AG09309 (cell line): ENCODE results near the gene FBXW4.

Experiments used
- DNase-seq: peaks from one replicate; pipeline ENCODE4 v3.0.0-alpha.2; 2010; ENCODE audit warnings: low read depth
- H3K4me3 ChIP-seq: 2 replicates; pipeline ENCODE4 v1.5.1; 2011; ENCODE audit warnings: mild to moderate bottlenecking, low read depth, low read length, moderate library complexity; ENCODE audit not compliant: control insufficient read depth
- TF ChIP-seq, protein P1 (sequence below): IDR thresholded peaks from 2 replicates; pipeline ENCODE4 v1.5.1; 2011; ENCODE audit warnings: mild to moderate bottlenecking, low read depth, low read length, inconsistent platforms; ENCODE audit not compliant: insufficient read depth, control insufficient read depth; ENCODE audit errors: missing control alignments

The FBXW4 gene

DNA sequence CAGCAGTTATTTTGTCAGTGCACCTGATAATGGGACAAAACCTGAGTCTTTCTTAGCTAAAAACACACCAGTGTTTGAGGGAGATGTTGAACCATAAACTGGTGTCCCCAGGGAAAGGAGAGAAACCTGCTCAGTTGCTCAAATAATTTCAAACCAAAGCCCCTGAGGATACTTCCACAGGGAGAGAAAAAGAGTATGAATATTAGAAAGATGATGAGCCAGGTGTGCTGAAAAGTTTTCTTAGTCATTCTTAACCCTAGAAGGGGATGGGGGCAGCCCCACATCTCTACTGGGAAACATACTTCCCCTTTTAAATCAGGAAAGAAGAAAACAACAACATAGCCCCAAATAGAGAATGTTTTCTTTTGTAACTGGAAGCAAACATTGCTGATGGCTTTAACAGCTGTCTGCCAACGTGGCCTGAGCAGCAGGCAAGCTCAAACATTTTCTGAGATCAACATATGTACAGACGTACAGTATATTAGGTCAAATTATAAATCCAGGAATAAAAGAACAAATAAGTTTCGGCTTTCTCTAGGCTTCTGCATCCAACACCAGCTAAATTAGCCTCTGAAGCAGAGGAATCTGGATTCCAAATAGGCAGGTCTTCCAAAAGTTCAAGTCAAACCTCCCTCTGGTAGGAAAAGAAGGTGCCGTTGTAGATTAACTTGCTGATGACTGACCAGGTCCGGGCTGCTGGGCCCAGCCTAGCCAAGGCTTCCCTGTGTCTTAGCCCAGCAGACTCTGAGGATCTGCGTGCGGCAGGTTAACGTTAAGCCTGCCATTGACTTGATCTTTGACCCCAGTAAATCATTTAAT, 30.5 kb upstream of the FBXW4 start:
- TF ChIP-seq, protein P1, sequence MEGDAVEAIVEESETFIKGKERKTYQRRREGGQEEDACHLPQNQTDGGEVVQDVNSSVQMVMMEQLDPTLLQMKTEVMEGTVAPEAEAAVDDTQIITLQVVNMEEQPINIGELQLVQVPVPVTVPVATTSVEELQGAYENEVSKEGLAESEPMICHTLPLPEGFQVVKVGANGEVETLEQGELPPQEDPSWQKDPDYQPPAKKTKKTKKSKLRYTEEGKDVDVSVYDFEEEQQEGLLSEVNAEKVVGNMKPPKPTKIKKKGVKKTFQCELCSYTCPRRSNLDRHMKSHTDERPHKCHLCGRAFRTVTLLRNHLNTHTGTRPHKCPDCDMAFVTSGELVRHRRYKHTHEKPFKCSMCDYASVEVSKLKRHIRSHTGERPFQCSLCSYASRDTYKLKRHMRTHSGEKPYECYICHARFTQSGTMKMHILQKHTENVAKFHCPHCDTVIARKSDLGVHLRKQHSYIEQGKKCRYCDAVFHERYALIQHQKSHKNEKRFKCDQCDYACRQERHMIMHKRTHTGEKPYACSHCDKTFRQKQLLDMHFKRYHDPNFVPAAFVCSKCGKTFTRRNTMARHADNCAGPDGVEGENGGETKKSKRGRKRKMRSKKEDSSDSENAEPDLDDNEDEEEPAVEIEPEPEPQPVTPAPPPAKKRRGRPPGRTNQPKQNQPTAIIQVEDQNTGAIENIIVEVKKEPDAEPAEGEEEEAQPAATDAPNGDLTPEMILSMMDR, result no peak
- no peak overlapping the region for H3K4me3 ChIP-seq
- DNase-seq, result no peak

DNA sequence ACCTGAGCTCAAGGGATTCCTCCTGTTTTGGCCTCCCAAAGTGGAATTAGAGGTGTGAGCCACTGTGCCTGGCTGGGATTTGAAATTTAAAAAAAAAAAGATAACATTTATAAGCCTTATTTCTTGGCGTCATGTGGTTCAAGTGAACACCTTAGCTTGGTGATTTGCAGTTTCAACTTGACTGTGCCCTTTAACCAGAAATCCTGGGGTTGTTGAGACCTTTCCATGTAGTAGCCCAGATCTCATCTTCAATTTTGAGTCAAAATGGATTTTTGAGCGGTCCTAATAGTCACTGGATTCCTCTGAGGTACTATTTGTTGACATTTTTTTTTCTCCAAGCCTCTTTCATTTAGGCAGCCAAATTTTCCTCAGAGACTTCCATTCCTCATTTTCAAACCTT, 29.5 kb upstream of the FBXW4 start:
- H3K4me3 ChIP-seq, result no peak overlapping the region
- TF ChIP-seq, protein P1, result no peak
- no peak for DNase-seq

DNA sequence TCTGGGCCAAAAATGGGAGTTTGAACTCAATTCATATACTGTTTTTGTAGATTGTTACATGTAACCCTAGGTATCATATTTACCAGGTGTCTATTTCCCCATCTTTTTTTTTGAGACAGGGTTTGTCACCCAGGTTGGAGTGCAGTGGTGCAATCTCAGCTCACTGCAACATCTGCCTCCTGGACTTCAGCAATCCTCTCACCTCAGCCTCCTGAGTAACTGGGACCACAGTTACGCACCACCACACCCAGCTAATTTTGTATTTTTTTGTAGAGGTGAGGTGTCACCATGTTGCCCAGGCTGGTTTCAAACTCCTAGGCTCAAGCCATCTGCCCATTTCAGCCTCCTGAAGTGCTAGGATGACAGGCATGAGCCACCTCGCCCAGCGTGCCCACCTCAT, 28.2 kb upstream of the FBXW4 start:
- TF ChIP-seq, protein P1, result no peak
- no peak overlapping the region for H3K4me3 ChIP-seq
- no peak for DNase-seq

DNA sequence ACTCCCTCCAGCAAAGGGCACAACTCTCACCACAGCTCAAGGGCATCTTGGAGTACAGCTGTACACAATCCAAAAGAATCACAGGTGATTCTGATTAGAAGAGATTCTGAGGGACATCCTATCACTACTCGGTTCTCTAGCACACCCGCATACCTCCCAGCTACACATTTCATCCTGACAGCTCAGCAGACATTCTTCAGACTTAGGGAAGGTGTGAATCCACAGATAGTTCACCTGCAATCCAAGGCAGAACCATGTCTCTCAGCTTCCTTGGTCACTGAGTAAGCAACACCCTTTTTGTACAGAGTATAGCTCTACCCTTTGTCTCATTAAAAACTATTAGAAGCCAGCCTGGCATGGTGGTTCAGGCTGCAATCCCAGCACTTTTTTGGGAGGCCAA, 26.8 kb upstream of the FBXW4 start:
- TF ChIP-seq, protein P1, result no peak

DNA sequence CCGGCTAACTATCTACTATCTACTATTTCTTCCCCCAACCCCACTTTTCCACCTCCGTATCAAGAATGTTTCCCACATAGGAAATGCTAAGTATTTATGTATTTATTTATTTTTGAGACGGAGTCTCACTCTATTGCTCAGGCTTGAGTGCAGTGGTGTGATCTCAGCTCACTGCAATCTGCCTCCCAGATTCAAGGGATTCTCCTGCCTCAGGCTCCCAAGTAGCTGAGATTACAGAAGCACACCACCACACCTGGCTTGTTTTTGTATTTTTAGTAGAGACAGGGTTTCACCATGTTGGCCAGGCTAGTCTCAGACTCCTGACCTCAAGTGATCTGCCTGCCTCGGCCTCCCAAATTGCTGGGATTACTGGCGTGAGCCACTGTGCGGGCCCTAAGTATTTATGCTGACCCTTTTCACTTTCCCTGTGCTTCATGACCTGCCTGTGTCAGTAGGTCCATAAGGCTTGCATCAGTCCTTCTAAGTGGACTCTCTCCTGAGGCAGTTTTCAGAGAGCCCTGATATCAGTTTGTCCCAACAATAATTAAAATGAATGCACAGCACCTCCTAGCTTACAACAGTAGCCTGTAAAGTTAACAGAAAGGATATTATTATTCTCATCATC, 25.7 kb upstream of the FBXW4 start:
- TF ChIP-seq, protein P1, result no peak
- no peak overlapping the region for H3K4me3 ChIP-seq
- no peak for DNase-seq

More for the DNA sequence above, 26.8 kb upstream of the FBXW4 start:
- no peak for DNase-seq
- no peak overlapping the region for H3K4me3 ChIP-seq

DNA sequence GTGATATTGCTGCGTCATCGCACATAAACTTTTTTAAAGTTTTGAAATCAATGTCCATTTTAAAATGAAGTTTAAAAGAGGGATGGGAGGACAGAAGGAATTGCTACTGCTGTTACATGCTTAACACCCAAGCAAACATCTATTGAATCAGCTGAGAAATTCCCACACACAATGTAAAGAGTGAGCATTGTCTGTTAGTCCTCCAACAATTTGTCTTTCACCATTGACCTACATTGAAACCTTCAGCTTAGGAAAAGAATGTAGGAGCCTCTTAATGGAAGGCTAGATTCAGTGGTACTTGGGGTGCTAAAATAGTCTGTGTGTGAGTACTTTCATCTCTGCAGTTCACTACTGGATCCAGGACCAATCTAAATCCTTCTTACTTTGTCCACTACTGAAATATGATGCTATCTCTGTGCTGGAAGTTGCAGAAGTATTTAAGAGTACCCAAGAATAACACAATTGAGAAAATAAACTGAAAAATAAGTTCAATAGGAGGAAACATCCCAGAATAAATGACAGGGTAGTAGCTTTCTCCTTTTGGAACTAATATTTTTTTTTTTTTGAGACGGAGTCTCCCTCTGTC, 23.8 kb upstream of the FBXW4 start:
- H3K4me3 ChIP-seq, result no peak overlapping the region
- DNase-seq, result no peak
- TF ChIP-seq, protein P1, result no peak
